ENCODE results near the gene LAMB3. TPM values are rescaled to one million over a fixed set of nuclear protein-coding genes. Genes with fewer than 3 reads are reported as not detected.
A peak's percentile ranks its signal among the peaks of the same experiment; 100 is the strongest.
"Not testable (repeated sequence)": the region's sequence is repeated elsewhere in the genome, so short reads cannot be mapped to it uniquely, and the experiment has no call there.

Gene LAMB3
- 1 to 10 TPM; 1.1 to 1.7 (median 1.1) TPM for polyA plus RNA-seq (ENCODE audit: insufficient read length in 4 of 4)

DNA sequence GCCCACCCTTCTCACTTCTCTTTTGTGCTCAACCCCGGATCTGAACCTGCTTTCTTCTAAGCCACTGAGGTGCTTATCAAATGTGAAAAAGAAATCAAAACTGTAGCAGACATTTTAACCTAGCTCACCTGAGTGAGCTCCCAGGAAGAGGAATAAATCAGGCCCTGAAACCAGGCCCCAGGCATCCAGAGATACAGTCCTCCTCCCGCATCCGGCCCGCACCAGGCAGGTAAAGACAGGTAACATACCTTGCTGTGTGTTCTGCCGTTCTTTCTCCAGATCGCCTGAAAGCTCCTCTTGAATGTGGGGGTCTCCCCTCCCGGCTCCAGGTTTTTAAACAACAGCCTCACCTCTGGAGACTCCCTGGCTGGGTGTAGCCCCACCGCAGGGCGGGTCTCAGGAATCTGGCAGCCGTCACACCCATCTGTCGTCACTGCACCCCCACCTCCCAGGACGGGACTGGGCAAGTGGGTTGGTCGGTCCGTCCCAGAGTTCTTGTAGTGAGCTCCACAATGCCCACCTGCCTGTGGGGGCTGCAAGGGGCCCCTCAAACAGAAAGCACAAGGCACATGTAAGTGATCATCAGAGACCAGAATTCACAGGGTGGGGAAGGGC lies at the start of gene LAMB3:
Gene LAMB3, minus strand, starts transcription at position 305 of the 615 bp plus-strand sequence. CDS start 1,481 bp downstream, outside the sequence.
- DNase-seq (ENCODE audit: low read depth in 4 of 4, low spot score in 2 of 4), result no peak

- not testable (repeated sequence) for DNase-seq (ENCODE audit: low read depth in 4 of 4, low spot score in 2 of 4)
Measured at GRCh38 chr1:209700686-209701085, 48.5 kb upstream of the LAMB3 start.

DNA sequence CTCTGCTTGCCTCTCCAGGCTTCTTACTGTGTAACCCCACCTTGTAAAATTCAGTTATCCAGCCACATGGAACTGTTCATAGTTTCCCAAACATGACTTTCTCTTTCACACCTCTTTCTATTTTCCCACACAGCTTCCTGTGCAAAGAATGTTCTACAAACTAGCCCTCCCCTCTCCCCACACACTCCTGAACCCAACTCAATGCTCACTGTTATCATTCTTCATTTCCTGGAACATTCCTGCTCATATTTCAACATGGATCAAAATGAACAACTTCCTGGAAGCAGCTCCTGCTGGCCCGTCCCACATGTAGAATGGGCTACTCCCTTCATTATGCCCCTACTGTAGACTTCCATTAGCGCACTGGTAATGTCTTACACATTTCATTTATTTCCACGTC lies 44.9 kb upstream of the LAMB3 start:
- no peak for DNase-seq (ENCODE audit: low read depth in 4 of 4, low spot score in 2 of 4)

- DNase-seq (ENCODE audit: low read depth in 4 of 4, low spot score in 2 of 4), result no peak
Measured at GRCh38 chr1:209696673-209697072, 44.4 kb upstream of the LAMB3 start.

DNA sequence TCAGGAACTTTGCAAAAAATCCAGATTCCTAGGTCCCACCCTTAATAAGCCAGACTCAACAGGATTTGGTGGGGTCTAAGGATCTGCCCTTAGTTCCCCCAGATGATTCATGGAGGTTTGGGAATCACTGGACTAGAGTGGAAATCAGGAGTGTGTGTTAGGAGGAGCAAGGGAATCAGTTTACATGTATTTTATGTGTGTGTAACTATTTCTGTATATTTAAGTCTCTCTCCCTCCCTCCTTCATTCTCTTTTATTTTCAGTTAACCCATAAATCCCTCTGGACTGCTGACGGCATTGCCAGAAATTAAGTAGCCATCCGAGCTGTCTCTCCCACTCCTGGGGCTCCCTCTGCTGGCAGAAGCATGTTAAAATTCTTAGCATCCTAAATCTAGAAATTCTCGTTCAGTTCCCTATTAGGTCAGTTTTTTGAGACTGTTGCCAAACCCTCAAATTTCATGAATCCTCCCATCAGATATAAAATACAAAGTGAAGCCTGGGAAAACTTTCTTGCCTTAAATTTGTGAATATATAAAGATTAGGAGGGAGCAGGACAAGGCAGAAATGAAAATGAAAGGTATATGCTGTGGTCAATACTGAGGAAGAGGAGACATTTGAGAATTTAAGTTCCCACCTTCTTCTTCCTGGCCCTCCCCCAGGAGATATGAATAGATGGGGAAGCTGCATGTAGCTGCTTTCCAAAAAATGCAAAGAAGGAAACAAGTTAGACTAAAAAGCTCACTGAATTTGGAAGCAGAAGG lies 40.7 kb upstream of the LAMB3 start:
- DNase-seq (ENCODE audit: low read depth in 4 of 4, low spot score in 2 of 4), result peak in 3 of 4 donors; percentile 59 to 80 (median 61)

GRCh38 chr1:209692296-209692695 lies 40.1 kb upstream of the LAMB3 start:
- no peak for DNase-seq (ENCODE audit: low read depth in 4 of 4, low spot score in 2 of 4)

DNA sequence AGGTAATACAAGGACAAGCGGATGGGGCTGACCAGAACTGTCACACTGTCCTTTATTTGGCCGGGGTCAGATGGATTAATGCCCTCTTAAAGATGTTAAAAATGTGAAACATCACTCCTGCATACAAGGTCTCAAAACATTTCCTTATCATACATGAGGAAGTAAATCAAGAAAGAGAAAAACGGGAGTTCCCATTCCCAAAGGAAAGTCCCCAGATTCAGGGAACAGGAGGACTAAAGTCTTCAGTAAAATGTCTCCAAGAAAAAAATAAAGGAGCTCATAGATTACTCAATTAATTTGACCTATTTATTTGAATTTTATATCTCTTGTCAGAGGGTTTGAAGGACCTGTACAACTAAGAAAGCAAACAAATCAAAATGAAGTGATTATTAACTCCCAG lies 39.0 kb upstream of the LAMB3 start:
- no peak for DNase-seq (ENCODE audit: low read depth in 4 of 4, low spot score in 2 of 4)

GRCh38 chr1:209689477-209689876 lies 37.3 kb upstream of the LAMB3 start:
- DNase-seq (ENCODE audit: low read depth in 4 of 4, low spot score in 2 of 4), result no peak

DNA sequence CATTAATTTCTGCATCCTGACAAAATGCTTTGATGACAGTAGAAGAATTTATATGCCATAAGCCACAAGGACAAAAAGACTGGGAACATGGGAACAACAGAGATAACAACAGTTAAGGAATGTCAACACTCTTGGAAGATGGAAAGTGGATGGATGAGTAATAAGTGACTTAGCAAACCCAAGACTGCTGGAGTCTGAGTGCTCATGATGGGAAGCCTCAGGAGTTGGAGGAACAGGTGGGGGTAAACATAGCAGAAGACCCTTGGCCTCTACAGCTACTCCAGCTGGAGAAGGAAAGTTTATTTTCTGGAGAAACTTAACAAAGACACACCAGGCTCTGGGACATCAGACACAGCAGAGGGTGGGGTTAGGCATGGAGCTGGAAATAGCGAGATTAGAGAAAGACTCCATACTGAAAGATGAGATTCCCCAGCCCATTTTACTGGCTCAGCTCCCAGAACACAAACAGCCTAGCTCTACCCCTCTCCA lies 36.6 kb upstream of the LAMB3 start:
- DNase-seq (ENCODE audit: low read depth in 4 of 4, low spot score in 2 of 4), result no peak

- DNase-seq (ENCODE audit: low read depth in 4 of 4, low spot score in 2 of 4), result no peak
Measured at GRCh38 chr1:209686322-209686721, 34.1 kb upstream of the LAMB3 start.

GRCh38 chr1:209685821-209686220 lies 33.6 kb upstream of the LAMB3 start:
- no peak for DNase-seq (ENCODE audit: low read depth in 4 of 4, low spot score in 2 of 4)

- no peak for DNase-seq (ENCODE audit: low read depth in 4 of 4, low spot score in 2 of 4)
Measured at GRCh38 chr1:209678981-209679539, 26.8 kb upstream of the LAMB3 start.

DNA sequence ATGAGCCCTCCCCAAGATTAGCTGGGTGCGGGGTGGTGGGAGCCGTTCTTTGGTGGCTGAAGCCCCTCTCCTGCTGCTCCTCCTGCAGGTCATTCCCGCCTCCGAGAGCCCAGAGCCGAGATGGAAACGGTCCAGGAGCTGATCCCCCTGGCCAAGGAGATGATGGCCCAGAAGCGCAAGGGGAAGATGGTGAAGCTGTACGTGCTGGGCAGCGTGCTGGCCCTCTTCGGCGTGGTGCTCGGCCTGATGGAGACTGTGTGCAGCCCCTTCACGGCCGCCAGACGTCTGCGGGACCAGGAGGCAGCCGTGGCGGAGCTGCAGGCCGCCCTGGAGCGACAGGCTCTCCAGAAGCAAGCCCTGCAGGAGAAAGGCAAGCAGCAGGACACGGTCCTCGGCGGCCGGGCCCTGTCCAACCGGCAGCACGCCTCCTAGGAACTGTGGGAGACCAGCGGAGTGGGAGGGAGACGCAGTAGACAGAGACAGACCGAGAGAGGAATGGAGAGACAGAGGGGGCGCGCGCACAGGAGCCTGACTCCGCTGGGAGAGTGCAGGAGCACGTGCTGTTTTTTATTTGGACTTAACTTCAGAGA lies 23.4 kb upstream of the LAMB3 start:
- DNase-seq (ENCODE audit: low read depth in 4 of 4, low spot score in 2 of 4), result peak in 2 of 4 donors; percentile 26 to 32

GRCh38 chr1:209674957-209675564 lies 22.8 kb upstream of the LAMB3 start, which contains the start of gene G0S2:
TSS of gene G0S2 (plus strand) at chr1:209675412. CDS start at chr1:209675685, 273 bp downstream.
- peak in 2 of 4 donors; percentile 36 to 49 for DNase-seq (ENCODE audit: low read depth in 4 of 4, low spot score in 2 of 4)

GRCh38 chr1:209673631-209674417 lies 21.6 kb upstream of the LAMB3 start:
- no peak for DNase-seq (ENCODE audit: low read depth in 4 of 4, low spot score in 2 of 4)

DNA sequence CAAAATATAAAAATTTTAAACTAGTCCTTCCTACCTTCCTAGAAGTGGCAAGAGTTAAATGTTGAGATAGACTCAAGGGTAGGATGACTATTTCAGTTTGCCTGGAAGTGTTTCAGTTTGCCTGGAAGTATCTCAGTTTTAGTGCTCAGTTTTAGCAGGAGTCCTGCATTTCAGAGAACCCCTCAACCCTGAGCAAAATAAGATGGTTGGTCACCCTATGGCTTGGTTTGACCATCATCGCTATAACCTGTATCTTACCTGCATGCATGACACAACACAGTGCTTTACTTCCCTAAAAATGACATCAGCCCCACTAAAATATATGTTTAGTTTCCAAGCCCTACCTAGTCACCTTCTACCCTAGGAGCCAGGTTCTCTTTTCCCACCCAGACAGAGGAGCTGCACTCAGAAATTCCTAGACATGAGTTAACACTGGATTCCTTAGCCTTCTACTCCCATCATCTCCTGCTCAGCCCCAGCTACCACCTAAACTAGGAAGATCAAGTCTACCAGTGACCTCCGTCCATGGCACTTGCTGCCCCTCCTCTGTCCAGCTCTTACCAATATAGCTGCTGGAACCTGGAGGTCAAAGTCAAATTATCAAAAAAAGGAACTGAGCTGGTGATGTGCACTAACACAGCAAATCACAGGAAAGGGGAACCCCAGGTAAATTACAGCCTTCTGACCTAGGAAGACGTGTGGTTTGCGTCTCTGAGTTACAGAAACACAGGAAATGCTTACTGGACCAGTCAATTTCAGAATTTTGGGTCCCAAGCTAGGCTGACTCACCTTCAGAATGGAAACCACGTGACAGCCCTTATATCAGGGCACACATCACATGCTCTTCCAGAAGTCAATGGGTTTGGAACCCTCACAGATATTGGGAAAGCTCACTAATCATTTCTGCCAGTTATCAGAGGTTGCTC lies 20.7 kb upstream of the LAMB3 start:
- no peak for DNase-seq (ENCODE audit: low read depth in 4 of 4, low spot score in 2 of 4)

DNA sequence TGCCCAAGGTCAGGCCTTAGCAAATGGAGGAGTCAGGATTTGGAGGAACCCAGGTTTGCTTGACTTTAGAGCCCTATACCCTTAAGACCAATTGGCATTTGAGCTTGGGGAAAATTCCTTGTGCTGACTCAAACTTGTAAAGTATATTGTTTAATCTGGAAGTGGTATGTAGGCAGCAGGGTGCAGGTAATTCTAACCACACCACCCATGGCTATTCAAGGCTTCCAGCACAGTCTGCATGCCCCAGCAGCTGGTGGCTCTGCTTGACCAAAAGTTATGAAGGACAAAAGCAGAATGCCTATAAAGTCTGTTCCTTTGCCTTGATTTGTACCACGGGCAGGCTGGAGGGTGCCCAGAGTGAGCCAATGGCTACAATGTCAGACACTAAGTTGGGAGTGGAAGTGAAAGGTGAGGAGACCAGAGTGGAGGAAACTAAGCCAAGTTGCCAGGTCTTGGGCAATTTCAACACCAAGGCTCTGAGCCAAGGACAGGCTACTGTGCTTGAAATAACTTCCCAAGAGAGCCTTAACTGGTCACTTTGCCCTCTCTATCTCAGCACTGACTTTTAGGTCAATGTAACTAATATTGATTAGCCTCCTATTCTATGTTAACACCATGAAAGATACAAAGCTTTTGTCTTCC lies 18.3 kb upstream of the LAMB3 start:
- DNase-seq (ENCODE audit: low read depth in 4 of 4, low spot score in 2 of 4), result no peak

GRCh38 chr1:209667708-209668107 lies 15.5 kb upstream of the LAMB3 start:
- no peak for DNase-seq (ENCODE audit: low read depth in 4 of 4, low spot score in 2 of 4)
